Erythroblast (primary cell): ENCODE data around the gene MED8.

Experiments used
- DNase-seq, 2 experiments: peaks; one replicate each; lab custom pipeline; 2025; lab: John Stamatoyannopoulos, UW
- GATA1 ChIP-seq: IDR thresholded peaks from 2 replicates; pipeline ENCODE4 v1.6.1; 2011; ENCODE audit warnings: low read depth, mild to moderate bottlenecking, control low read depth, low read length, moderate library complexity
- POLR2A ChIP-seq: IDR thresholded peaks from 2 replicates; pipeline ENCODE4 v1.6.1; 2011; ENCODE audit warnings: mild to moderate bottlenecking, low read length

MED8 gene

DNA sequence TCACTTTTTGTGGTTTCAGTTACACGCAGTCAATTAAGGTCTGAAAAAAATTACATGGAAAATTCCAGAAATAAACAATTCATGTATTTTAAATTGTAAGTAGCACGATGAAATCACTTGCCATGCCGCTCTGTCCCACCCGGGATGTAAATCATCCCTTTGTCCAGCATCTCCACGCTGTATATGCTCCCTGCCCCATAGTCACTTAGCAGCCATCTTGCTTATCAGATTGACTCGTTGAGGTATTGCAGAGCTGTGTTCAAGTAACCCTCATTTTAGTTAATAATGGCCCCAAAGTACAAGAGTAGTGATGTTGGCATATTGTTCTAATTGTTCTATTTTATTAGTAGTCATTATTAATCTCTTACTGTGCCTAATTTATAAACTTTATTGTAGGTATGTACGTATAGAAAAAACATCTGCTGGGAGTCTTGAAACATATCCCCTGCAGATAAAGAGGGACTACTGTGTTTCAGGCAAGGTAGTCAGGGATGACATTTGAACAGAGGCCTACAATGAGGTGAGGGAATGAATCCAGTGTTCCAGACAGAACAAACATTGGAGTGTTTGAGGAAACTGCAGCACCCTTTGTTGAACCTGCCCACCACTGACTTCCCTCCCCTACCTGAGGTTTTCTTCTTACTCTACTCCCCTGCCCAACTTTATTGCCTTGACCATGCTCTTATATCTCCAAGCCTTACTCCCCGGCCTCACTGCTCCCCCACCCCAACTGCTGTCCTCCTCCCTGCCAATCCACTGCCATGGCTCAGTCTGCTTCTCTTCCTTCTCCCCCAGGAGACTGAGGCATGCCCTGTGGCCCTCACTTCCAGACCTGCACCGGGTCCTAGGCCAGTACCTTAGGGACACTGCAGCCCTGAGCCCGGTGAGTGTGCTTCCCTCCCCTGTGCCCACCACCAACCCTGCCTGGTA, 37.9 kb downstream of the MED8 start:
- no peak for TF ChIP-seq POLR2A
- DNase-seq: no peak

DNA sequence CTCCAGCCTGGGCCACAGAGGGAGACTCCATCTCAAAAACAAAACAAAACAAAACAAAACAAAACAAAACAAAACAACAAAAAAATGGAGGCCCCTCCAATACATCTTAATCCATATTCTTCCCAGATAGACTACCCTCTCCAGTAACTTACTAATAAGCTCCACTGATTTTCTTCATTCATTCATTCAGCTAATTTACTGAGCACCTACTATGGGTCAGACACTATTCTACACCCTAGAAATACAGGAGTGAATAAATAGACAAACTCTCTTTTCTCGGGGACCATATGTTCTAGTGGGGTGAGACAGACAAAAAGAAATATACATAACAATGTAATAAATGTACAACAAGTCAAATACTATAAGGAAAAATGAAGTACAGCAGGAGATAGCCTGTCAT, 38.6 kb downstream of the MED8 start:
- no peak for TF ChIP-seq POLR2A
- TF ChIP-seq GATA1: no peak
- DNase-seq: no peak

DNA sequence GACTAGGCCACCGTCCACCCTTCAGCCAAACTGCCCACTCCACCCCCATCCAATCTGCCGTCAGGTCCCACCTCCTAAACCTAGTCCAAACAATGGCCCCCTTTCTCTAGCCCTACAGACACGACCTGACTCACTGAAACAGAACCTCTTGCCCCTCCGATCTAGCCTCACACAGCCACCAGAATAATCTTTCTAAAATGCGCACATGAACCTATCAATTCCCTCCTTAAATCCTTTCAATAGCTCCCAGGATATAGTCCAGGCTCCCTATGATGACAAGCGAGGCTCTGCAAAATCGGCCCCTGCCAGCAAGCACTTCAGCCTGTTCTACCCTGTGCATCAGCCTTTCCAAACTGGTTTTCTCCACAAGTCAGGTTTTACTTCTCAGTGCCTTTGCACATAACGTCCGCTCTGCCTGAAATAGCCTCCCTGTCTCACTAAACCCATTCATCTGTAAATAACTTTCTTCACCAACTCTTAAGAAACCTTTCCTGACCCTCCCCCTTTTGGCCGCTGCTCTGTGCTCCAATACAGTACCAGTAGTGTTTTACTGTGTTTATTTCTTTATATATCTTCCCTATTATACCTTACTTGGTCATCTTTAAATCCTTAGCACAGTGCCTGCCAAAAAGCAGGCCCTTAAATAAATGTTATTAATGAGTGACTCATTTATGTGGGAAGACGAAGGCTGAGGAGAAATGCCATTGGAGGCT, 39.9 kb downstream of the MED8 start:
- TF ChIP-seq GATA1: no peak
- TF ChIP-seq POLR2A: no peak
- DNase-seq: no peak

DNA sequence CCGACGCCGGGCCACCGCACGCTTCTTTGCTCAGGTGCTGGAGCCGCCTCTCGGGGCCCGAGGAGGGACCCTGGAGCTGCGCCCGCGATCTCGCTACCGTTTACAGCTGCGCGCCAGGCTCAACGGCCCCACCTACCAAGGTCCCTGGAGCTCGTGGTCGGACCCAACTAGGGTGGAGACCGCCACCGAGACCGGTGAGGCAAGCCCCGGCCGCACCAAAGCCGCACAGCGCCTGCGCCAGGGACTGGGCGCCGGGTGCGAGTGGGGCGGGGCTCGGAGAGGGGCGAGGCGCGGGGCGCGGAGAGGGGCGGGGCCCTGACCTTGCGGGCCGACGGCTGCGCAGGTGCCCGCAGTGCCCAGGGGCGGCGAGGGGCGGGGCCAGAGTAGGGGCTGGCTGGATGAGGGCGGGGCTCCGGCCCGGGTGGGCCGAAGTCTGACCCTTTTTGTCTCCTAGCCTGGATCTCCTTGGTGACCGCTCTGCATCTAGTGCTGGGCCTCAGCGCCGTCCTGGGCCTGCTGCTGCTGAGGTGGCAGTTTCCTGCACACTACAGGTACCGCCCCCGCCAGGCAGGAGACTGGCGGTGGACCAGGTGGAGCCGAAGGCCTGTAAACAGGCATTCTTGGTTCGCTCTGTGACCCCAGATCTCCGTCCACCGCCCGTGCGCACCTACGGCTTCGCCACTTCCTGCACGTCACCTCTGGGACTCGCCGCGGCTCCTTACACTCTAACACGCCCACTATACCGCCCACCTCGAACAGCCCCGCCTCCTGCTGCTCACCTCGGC, 40.6 kb downstream of the MED8 start:
- DNase-seq: peak in 1 of 2 experiments; percentile 14
- TF ChIP-seq GATA1: no peak
- no peak for TF ChIP-seq POLR2A

DNA sequence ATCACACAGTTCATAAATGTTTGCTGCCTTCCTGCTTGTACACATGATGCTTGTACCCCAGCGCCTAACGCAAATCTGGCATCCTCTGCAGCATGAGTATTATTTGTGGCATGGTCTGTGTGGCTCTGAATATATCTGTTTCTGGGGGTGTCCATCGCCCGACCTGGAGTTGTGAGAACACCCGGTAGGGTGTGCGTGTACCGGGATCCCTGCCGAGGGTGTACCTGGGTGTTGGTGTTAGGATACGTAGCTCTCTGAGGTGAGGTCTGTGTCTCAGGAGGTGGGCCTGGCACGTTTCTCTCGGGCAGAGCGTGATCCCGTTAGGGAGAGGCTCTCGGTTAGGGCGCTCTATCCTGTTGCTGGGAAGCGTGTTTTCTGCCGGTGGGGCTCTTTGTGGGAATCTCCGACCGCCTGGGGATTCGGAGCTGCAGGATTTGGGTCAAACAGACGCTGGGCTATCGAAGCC, 41.2 kb downstream of the MED8 start:
- TF ChIP-seq POLR2A (no peak), GATA1 (no peak)
- no peak for DNase-seq

DNA sequence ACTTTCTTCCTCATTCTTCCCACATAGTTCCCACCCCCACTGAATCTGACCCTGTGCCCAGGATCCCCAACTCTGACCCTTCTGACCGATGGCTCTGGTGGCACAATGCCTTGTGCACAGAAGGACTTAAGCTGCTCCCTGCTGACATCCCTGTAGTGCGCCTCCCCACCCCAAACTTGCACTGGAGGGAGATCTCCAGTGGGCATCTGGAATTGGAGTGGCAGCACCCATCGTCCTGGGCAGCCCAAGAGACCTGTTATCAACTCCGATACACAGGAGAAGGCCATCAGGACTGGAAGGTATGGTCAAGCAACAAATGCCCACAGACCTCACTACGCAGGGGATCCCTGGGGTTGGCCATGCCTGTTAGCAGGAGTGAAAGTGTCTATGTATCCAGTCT, 43.0 kb downstream of the MED8 start:
- DNase-seq: no peak

DNA sequence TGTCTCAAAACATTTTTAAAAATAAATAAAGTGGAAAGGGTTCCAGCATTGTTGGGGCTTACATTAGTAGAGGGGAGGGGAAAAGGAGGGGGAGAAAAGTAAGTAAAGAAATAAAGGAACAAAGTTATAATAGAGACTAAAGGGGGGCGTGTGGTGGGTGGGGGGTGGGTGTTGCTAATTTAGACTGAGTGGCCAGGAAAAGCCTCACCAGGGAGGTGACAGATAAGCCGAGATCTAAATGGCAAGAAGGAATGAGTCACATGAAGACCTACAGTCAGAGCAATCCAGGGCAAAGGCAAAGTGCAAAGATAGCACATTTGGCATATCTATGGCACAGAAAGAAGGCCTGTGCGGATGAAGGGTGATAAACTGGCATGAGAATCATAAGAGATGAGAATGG, 44.5 kb downstream of the MED8 start:
- peak; percentile 82 to 89 for DNase-seq
- TF ChIP-seq GATA1 (no peak), POLR2A (no peak)

More for the DNA sequence above, 43.0 kb downstream of the MED8 start:
- TF ChIP-seq POLR2A: no peak
- no peak for TF ChIP-seq GATA1

DNA sequence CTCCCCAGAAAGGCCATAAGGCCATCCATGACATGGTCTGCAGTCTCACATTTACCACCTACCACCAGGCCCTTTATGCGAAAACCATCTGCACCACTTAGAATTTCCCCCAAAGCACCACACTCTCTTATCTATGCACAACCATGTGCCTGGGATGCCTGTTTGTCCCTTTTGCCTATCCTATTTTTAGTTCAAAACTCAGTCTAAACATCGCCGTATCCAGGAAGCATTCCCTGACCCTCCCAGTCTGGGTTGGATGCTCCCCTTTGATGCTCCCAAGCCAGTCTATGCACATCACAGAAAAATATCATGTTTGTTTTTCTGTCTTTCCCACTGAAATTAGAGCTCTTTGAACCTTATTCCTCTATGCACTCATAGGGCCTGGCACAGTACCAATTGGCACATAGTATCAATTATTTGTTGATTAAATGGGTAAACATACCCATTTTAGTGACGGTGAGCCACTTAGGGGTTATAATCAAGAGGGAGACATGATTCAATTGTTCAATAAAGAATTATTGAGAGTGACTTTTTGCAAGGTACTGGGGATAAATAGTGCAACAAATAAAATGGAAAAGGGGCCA, 45.2 kb downstream of the MED8 start:
- TF ChIP-seq GATA1: no peak
- no peak for TF ChIP-seq POLR2A

DNA sequence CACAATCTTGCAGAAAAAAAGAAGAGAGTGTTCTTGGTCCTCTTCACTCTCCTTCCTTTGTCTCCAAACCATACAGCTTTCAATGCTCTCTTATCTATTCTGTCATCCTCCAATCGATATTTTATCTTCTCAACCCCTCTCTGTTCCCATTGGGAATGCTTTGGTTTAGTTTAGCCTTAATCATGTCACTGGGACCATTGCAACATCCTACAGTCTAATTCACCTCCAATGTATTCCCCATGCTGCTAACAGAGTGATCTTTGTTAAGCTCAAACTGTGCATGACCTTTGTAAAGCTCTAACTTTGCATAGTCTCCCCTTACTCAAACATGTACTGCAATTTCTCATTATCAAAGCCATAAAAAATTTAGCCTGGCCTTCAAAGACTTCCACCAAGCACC, 49.0 kb downstream of the MED8 start:
- no peak for DNase-seq
- TF ChIP-seq POLR2A (no peak), GATA1 (no peak)

More for the DNA sequence above, 45.2 kb downstream of the MED8 start:
- DNase-seq: peak; percentile 59 to 68

DNA sequence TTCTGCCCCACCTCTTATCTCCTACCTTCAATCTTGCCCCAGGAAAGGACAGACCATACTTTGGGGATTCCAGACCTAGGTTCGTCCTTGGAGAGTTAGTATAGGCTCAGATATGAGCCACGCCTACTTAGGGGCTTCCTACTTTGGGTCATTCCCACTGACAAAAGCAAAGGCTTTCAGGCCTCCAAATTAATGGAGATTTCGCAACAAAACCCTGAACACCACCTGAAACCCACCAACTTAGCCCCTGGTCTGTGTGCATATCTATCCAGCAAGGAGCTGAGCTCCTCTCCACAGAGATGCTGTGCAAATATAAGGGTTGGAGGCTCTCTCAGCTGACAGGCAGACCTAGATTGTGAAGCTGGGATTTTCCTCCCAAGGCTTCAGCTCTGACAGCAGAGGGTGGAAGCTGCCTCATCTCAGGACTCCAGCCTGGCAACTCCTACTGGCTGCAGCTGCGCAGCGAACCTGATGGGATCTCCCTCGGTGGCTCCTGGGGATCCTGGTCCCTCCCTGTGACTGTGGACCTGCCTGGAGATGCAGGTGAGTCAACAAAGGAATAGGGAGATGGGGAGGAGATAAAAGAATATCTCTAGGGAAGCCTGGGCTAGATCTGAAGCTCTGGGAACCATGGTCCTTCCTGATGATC, 49.9 kb downstream of the MED8 start:
- no peak for DNase-seq
- TF ChIP-seq POLR2A (no peak), GATA1 (no peak)

DNA sequence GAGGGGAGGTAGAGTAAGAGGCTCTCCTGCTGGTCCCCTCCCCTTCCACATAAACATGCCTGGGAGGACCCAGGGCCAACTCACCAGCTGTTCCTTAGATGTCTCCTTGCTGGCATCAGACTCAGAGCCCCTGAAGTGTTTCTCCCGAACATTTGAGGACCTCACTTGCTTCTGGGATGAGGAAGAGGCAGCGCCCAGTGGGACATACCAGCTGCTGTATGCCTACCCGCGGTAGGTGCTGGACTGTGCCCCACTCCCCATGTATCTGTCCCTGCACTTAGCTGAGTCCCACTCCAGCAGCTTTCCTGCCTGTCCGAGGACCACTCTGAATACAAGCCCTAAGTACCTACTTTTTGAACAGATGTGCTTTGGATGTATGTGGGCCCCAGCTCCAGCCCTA, 51.6 kb downstream of the MED8 start:
- no peak for DNase-seq
- TF ChIP-seq GATA1: no peak
- no peak for TF ChIP-seq POLR2A

DNA sequence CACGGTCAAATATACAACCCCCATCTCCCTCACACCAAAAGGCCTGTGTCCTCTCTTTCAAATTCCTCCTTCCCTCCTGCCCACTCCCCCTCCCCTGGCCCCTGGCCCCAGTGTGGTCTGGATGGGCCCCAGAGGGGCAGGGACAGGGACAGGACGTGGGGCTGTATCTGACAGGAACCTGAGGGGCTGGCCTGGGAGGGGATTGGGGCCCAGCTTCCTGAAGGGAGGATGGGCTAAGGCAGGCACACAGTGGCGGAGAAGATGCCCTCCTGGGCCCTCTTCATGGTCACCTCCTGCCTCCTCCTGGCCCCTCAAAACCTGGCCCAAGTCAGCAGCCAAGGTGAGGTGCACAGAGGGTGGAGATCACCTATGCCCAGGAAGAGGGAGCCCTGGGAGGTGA, 52.0 kb downstream of the MED8 start, which contains the start of gene MPL:
MPL (plus strand) TSS at position 231 of the 400 bp plus-strand sequence; CDS start at position 262, 31 bp downstream.
- no peak for DNase-seq
- no peak for TF ChIP-seq POLR2A
- no peak for TF ChIP-seq GATA1
